Astrocyte of the spinal cord (primary cell): Measurements from ENCODE around the gene GOLGA7B.

Source experiments
- DNase-seq: peaks from one replicate; pipeline ENCODE4 v3.0.0; 2011; ENCODE audit warnings: low read depth, low spot score
- H3K4me3 ChIP-seq: 2 replicates; pipeline ENCODE4 v1.5.1; 2011; ENCODE audit warnings: low read depth, mild to moderate bottlenecking, low read length, moderate library complexity
- in situ Hi-C: cut with HindIII; loops from 2 replicates; pipeline ENCODE4 v1.10.0; 2017; ENCODE audit warnings: low sequenced_read_pairs
- TF ChIP-seq, protein P1 (sequence below): IDR thresholded peaks from 2 replicates; pipeline ENCODE4 v1.5.1; 2012; ENCODE audit warnings: low read depth, mild to moderate bottlenecking, low read length, inconsistent platforms

Gene GOLGA7B

DNA sequence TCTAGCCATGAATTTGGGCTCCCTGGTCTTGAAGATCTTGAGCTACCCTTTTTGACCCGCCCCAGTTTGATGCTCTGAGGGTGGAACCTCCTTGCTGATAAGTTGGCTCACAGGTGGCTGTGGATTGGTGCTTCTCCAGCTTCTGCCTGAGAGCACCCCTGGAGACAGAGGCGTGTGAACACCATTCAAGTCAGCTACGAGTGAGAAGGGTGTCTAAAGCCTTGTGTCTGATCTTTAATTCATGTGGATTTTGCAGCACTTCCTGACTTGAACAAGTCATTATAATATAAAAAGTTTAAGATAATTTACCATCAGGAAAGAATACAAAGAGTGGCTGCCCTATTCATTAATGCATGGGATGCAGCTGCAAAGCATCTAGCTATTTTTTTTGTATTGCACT lies 37.7 kb upstream of the GOLGA7B start:
- in situ Hi-C loops = no loop called here
- TF ChIP-seq, protein P1, sequence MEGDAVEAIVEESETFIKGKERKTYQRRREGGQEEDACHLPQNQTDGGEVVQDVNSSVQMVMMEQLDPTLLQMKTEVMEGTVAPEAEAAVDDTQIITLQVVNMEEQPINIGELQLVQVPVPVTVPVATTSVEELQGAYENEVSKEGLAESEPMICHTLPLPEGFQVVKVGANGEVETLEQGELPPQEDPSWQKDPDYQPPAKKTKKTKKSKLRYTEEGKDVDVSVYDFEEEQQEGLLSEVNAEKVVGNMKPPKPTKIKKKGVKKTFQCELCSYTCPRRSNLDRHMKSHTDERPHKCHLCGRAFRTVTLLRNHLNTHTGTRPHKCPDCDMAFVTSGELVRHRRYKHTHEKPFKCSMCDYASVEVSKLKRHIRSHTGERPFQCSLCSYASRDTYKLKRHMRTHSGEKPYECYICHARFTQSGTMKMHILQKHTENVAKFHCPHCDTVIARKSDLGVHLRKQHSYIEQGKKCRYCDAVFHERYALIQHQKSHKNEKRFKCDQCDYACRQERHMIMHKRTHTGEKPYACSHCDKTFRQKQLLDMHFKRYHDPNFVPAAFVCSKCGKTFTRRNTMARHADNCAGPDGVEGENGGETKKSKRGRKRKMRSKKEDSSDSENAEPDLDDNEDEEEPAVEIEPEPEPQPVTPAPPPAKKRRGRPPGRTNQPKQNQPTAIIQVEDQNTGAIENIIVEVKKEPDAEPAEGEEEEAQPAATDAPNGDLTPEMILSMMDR = no peak
- no peak overlapping the region for H3K4me3 ChIP-seq
- DNase-seq = no peak

DNA sequence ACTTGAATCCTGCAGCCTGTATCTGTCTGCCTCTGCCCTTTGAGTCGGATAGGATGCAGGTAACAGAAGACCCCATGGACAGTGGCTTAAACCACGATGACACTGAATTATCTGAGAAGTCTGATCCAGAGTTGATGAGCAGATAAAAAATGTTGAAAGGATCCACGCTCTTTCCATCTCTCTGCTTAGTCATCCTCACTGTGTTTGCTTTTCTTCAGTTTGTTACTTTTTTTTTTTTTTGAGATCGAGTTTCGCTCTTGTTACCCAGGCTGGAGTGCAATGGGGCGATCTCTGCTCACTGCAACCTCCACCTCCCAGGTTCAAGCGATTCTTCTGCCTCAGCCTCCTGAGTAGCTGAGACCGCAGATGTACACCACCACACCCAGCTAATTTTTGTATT lies 36.9 kb upstream of the GOLGA7B start:
- DNase-seq = no peak
- TF ChIP-seq, protein P1 = no peak
- in situ Hi-C loops = no loop called here
- no peak overlapping the region for H3K4me3 ChIP-seq

DNA sequence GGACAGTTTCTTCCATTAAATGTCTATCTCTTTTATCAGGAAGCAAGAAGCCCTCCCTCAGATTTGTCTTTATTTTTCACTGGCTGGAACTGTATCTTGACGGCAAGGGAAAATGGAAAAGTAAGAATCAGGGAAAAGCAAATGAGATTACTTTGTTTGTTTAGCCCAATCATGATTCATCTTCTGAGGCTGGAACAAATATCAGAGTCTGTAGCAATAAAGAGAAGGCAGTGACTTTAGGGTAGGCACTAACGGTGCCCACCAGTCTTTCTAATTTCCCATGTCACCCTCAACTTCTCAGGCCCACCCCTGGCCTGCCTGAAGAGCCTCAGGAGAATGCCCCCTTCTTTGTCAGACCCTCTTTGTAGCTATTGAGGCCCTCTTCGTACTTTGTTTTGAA lies 36.3 kb upstream of the GOLGA7B start:
- DNase-seq = no peak
- in situ Hi-C loops = no loop called here
- TF ChIP-seq, protein P1 = no peak
- no peak overlapping the region for H3K4me3 ChIP-seq

DNA sequence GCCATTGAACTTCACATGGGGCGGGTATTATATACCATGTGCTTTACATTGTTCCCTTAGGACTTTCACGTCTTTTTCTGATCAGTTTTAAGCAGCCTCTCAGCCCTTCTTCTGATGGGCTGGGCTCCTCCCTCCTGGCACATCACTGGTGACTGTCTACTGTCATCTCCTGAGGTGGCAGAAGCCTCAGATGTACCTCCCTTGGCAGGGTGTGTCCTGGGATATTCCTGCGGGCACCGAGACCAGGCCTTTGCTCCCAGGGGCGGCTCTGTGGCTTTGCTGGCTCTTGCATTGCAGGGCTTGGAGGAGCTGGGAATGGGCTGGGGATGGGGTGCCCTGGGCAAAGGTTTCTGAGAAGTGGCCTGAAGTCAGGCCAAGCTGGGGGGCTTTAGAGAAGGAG lies 34.6 kb upstream of the GOLGA7B start:
- in situ Hi-C loops = no loop called here
- no peak overlapping the region for H3K4me3 ChIP-seq
- no peak for DNase-seq
- TF ChIP-seq, protein P1 = no peak

DNA sequence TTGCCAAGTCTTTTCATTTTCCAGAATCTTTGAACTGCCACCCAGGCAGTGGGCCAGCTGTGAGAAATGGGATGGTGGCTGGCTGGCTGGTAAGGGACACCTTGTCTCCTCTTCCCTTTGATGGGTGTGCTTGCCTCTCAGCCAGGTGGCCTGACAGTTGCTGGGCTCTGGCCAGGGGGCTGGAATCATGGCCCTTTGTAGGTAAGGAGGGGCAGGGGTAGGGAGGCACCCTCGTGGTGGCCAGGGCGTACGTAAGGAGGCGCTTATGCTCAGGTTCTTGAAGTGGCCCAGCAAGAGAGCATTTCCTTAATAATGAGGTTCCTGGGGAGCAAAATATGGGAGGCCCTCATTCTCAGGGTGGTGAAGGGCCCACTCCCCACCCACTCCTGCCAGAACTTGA lies 33.0 kb upstream of the GOLGA7B start:
- in situ Hi-C loops = no loop called here
- no peak for DNase-seq
- no peak overlapping the region for H3K4me3 ChIP-seq
- TF ChIP-seq, protein P1 = no peak

DNA sequence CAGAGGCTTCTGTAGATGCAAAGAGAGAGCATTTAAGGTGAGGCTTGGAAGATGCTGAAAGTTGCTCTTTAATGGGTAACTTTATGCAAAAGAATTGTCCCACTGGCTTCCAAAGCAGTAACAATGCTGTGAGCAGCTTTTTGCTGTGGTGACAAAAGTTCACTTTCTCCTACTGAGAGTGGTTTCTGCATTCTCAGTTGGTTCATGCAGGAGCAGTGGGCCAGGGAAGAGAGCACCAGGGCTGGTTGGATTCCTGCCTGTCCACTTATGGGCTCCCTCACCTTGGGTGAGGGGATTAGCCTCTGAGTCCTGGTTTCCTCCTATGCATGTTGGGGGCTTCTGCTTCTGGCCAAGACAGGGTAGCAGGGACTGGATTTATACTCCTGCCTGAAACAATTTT lies 31.1 kb upstream of the GOLGA7B start:
- in situ Hi-C loops = no loop called here

More for the DNA sequence above, 31.1 kb upstream of the GOLGA7B start:
- no peak overlapping the region for H3K4me3 ChIP-seq
- no peak for DNase-seq
- TF ChIP-seq, protein P1 = no peak
